ENCODE results near the gene AJAP1.
"Not testable (repeated sequence)": the region's sequence is repeated elsewhere in the genome, so short reads cannot be mapped to it uniquely, and the experiment has no call there.

AJAP1 gene

DNA sequence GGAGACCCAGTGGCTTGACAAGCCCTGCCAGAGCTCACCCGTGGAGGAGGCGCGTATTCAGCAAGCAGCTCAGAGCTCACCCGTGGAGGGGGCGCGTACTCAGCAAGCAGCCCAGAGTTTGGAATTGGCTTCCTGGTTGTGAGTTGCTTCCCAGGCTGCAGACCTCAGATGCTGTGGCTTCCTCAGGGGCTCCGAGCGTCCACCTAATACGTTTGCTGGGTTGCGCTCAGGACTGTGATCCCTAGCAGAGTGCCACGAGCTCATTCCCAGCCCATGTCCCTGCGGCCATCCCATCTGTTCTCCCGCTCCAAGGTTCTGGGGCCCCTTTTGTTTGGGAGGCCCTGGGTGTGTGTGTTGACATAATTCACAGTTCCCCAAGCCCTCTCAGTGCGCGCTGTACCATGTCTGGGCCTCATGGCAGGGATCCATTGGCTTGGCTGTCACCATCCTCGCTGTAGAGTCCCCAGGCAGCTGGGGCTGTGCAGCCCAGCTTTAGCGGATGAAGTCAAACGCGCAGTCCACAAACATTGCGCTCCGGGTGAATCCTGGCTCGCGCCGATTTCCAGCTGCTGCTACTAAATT is 3.6 kb downstream of the AJAP1 start:
- DNase-seq (ENCODE audit: low spot score) = no peak

DNA sequence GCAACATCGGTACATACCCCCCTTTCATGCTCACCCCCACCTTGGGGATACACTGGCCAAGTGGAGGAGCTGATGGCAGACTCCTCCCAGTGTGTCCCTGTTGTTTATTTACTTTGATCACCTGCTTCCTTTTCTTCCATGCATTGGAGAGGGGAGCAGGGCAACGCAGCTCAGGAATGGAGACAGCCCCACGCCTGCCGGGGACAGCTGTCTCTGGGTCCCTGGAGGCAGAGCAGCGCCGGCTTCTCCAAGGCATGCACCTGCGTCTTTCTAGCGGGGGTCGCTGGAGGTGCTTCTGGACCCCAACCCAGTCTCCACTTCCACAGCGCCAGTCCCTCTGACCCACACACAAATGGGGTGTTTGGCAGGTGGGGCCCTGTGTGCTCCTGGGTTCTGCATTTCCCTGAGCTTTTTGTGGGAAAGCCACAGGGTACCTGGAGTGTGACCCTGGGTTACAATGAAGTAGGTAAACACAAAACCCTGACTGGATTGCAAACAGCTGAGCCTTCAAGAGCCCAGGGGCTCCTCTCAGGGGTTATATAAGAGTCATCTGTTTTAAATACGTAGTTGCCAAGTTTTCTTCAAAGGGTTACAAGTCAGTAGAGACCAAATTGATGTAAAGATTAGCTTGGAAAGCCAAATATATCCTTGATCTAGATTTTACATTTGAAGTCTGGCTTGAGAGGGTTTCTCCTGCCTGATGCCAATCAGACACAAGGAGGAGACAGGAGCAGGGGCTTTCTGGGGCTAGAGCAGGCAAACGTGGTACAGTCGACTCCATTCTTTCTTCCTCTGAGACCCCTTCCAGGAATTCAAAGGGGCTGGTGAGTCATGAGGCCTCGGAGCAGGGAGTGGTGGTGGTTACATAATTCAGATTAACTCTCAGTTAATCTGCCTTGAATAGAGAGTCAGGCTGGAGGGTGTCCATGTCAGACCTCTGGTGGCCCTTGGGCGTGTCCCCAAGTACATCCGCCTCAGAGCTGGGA is 4.5 kb downstream of the AJAP1 start:
- DNase-seq (ENCODE audit: low spot score) = no peak

DNA sequence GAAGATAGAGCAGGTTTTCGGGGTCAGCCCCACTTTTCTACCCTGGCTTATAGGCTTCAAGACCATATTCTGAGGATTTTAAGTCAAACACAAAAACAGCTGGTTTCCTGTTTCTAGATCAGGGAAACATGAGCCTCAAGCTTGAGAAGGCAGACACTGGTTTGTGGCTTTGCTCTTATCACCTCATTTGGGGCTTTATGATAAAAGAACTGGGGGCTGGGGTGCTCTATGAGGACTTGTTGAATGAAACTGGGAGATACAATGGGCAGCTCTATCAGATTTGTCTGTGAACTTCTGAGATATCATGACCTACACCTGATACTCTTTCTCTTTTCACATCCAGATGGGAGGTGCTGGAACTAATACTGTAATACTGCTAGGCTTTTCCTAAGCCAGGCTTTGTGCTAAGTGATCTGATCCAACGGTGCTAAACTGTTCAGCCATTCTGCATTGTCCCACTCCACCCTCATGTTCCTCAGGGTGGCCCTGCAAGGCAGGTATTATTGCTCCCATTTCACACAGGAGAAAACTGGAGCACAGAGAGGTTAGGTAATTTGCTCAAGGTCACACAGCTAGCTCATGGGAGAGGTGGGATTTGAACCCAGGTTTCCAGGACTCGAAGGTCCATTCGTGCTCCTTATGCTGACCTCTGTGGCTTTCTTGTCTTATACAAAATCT is 6.6 kb downstream of the AJAP1 start:
- no peak for DNase-seq (ENCODE audit: low spot score)

GRCh38 chr1:4661595-4661917 is 7.1 kb downstream of the AJAP1 start:
- no peak for DNase-seq (ENCODE audit: low spot score)

GRCh38 chr1:4662168-4662567 is 7.8 kb downstream of the AJAP1 start:
- no peak for DNase-seq (ENCODE audit: low spot score)

- DNase-seq (ENCODE audit: low spot score) = no peak
These were observed 8.3 kb downstream of the AJAP1 start for GRCh38 chr1:4662723-4663122.

GRCh38 chr1:4664095-4664494 is 9.7 kb downstream of the AJAP1 start:
- no peak for DNase-seq (ENCODE audit: low spot score)

DNA sequence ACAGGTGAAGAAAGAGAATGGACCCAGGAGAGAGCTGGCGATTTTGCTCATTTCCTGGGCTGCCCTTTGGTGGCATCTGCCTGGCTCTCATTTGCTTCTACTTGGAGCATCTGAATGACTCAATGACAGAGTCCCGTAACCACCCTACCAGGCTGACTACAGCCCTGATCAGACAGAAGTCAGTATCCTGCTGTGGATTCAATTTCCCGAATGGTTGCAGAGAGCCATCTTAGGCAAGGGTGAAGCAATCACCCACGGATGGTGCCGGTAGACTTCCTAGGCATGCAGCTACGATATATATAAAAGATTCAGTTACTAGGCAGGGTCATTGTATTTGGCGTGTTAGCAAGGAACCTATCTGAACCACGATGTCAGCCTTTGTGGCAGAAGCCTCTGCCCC is 10.2 kb downstream of the AJAP1 start:
- no peak for DNase-seq (ENCODE audit: low spot score)

DNA sequence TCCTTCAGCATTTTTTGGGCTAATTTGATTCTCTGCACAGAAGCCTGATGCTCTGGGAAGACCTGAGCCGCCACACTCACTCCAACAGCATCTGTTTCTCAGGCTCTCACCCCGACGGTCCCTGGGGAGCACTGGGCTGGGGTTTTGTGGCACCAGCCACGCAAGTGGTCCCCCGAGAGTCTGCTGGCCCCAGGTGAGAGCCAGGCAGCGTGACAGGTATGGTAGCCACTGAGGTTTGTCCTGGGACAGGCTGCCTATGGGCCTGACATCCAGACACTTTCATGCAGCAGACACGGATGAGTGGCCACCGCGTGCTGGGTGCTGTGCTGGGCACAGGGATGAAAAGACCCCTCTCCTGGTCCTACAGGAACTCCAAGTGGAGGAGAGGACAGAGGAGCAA is 11.0 kb downstream of the AJAP1 start:
- DNase-seq (ENCODE audit: low spot score) = no peak

DNA sequence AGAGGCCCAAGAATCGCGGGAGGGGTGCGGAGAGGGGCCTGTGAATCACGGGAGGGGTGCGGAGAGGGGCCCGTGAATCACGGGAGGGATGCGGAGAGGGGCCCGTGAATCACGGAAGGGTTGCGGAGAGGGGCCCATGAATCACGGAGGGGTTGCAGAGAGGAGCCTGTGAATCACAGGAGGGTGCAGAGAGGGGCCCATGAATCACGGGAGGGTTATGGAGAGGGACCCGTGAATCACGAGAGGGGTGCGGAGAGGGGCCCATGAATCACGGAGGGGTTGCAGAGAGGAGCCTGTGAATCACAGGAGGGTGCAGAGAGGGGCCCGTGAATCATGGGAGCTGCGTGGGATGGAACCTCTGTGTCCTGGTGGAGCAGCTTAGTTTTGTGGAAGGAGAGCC is 12.3 kb downstream of the AJAP1 start:
- not testable (repeated sequence) for DNase-seq (ENCODE audit: low spot score)

DNA sequence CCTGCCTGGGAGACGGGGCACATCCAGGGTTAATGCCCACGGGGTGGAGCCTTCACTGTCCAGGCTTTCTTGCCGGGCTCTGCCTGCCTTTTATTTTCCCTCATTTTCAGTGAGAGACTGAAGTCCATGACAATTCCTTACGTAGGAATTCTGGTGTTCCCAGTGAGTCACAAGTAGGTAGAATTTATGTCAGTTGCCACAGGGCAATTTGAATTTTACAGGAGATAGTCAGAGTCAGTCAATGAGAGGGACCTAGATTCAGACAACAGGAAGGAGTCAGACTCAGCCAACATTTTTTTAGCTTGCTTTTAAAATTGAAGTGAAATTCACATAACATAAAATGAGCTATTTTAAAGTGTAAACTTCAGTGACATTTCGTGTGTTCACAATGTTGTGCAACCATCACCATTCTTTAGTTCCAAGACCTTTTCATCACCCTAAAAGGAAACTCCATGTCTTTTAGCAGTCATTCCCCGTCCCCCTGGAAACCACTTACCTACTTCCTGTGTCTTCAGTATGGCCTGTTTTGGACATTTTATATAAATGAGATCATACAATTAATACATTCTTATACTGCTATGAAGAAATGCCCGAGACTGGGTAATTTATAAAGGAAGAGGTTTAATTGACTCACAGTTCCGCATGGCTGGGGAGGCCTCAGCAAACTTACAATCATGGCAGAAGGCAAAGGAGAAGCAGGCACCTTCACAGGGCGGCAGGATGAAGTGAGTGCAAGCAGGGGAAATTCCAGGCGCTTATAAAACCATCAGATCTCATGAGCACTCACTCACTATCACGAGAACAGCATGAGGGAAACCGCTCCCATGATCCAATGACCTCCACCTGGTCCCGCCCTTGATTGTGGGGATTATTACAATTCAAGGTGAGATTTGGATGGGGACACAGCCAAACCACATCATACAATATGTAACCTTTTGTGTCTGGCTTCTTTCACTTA is 14.6 kb downstream of the AJAP1 start:
- no peak for DNase-seq (ENCODE audit: low spot score)

DNA sequence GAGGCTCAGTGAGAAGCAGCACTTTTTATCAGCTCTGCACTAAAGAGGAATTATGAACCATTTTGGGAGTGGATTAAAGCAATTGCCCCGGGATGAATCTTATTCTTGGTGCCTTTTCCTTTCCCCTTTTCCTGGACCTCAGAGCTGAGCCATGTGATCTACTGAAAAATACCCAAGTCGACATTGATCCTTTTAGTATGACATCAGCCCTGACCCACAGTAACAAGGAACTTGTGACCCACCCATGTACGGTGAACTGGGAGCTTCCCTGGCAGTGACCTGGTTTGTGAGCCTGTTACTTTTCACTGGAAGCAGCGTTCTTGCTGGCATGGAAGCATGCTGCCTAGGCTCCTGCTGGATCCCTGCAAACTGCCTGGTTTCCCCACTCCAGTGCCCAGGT is 15.9 kb downstream of the AJAP1 start:
- DNase-seq (ENCODE audit: low spot score) = no peak

DNA sequence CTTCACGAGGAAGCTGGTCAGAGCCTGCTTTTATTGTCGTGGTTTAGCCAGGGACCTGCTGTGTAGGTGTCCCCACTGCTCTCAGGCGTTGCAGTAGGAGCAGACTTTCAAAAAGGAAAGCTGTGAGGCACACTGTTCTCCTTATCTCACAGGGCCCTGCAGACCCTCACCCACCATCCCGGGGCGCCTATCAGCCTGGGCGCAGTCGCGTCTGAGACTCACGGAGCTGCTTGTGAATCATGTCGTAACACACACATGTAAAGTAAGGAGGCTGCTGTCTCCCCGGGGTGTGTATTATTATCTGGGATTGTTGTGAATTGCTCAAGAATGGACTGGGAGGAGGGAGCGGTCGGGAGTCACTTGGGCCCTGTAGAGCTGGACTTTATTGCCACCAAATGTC is 17.4 kb downstream of the AJAP1 start:
- no peak for DNase-seq (ENCODE audit: low spot score)

DNA sequence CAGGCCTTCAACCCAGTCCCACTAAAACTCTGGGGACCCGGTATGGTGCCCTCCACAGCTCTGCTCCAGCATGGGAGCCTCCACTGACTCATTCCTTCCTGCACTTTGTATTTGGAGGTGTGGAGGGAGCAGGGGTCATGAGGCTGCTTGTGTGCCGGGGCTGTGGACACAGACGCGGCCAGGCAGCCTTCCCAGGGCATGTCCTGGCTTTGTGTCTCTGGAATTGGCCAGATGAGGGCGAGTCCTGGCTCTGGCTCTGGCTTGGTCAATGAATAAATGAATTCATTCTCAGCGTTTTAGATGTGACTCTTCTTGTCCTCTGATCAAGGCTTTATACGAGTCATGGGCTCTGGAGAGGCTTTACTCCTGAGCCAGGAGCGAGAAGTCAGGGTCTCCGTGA is 19.1 kb downstream of the AJAP1 start:
- DNase-seq (ENCODE audit: low spot score) = no peak

- DNase-seq (ENCODE audit: low spot score) = no peak
These were observed 19.7 kb downstream of the AJAP1 start for GRCh38 chr1:4674117-4674516.

DNA sequence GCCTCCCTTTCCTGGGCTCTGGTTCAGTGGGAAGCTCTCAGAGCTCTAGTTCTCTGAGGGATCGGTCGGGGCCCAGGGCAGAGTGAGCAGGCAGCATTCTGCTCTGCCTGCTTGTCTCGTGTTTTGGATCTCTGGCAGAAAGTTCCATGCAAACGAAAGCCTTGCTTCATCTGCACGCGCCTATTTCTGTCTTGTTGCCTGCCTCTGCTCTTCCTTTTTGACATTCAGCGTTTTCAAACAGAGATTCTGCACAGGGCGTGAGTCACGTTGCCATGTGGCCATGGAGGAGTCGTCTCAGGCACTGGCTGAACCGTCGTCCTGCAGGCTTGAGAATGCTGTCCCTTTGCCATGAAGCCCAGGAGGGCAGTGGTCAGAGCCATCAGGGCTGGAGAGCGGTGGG is 20.3 kb downstream of the AJAP1 start:
- no peak for DNase-seq (ENCODE audit: low spot score)

GRCh38 chr1:4675454-4676186 is 21.2 kb downstream of the AJAP1 start:
- DNase-seq (ENCODE audit: low spot score) = no peak

DNA sequence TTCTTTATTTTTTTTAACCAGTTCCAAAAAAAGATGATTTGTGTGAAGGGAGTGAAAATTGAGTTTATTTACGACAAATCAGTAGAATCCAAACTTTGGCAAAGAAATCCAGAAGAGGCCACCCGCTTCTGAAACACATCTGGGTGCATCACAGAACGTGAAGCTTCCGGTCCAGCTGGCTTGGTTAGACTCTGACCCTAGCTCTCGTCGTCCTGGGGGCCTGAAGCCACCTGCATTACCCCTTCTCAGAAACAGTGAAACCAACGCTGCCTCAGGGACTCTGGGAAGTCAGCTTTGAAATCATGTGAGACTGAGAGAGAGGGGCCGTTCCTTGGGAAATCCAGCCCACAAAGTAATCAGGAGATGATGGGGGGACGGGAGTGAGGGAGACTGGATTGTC is 21.8 kb downstream of the AJAP1 start:
- no peak for DNase-seq (ENCODE audit: low spot score)

GRCh38 chr1:4677608-4678007 is 23.2 kb downstream of the AJAP1 start:
- no peak for DNase-seq (ENCODE audit: low spot score)

- DNase-seq (ENCODE audit: low spot score) = no peak
These were observed 23.8 kb downstream of the AJAP1 start for GRCh38 chr1:4678066-4678717.

- DNase-seq (ENCODE audit: low spot score) = no peak
These were observed 26.6 kb downstream of the AJAP1 start for GRCh38 chr1:4681026-4681425.

Data from hematopoietic multipotent progenitor cell treated with erythropoietin and hydrocortisone succinate and interleukin-3 and kit ligand, for 17 days (in vitro differentiated cells).